ENCODE results near the gene MUC4.
"Not testable (repeated sequence)": the region's sequence is repeated elsewhere in the genome, so short reads cannot be mapped to it uniquely, and the experiment has no call there.

MUC4 gene

GRCh38 chr3:195801251-195802183 is 10.2 kb downstream of the MUC4 start:
- Mint-ChIP-seq H3K27me3 (ENCODE audit: low read depth) (peaks cover 52% of the 10 kb centered on the region), H3K27ac (no peak overlapping the region), H3K36me3 (ENCODE audit: low read depth) (no peaks in the 10 kb centered on the region), H3K9me3 (no peaks in the 10 kb centered on the region), H3K4me1 (peaks cover 35% of the 10 kb centered on the region), H3K4me3 (no peak overlapping the region)
- no peak for TF ChIP-seq CTCF (IDR thresholded peaks at IDR 0.05; ENCODE audit: unreplicated experiment in 3 of 3)

GRCh38 chr3:195800240-195800639 is 11.5 kb downstream of the MUC4 start:
- Mint-ChIP-seq H3K27ac (no peak overlapping the region), H3K9me3 (no peaks in the 10 kb centered on the region), H3K27me3 (ENCODE audit: low read depth) (peaks cover 47% of the 10 kb centered on the region), H3K36me3 (ENCODE audit: low read depth) (no peaks in the 10 kb centered on the region), H3K4me1 (peaks cover 29% of the 10 kb centered on the region), H3K4me3 (no peak overlapping the region)
- no peak for TF ChIP-seq CTCF (IDR thresholded peaks at IDR 0.05; ENCODE audit: unreplicated experiment in 3 of 3)

- Mint-ChIP-seq H3K27me3 (ENCODE audit: low read depth) (peaks cover 18% of the 10 kb centered on the region), H3K4me1 (peaks cover 7% of the 10 kb centered on the region)
- TF ChIP-seq CTCF (IDR thresholded peaks at IDR 0.05; ENCODE audit: unreplicated experiment in 3 of 3): no peak
Observed at GRCh38 chr3:195796795-195797194, 14.9 kb downstream of the MUC4 start.

GRCh38 chr3:195794708-195795107 is 17.0 kb downstream of the MUC4 start:
- peaks cover 18% of the 10 kb centered on the region for H3K9me3 Mint-ChIP-seq
- H3K27me3 Mint-ChIP-seq (ENCODE audit: low read depth): peaks cover 12% of the 10 kb centered on the region
- TF ChIP-seq CTCF (IDR thresholded peaks at IDR 0.05; ENCODE audit: unreplicated experiment in 3 of 3): no peak
- no peak overlapping the region for H3K27ac Mint-ChIP-seq
- H3K4me1 Mint-ChIP-seq: no peaks in the 10 kb centered on the region
- H3K4me3 Mint-ChIP-seq: no peak overlapping the region
- H3K36me3 Mint-ChIP-seq (ENCODE audit: low read depth): no peaks in the 10 kb centered on the region

More at GRCh38 chr3:195796795-195797194, 14.9 kb downstream of the MUC4 start:
- no peaks in the 10 kb centered on the region for H3K36me3 Mint-ChIP-seq (ENCODE audit: low read depth)
- peaks cover 5% of the 10 kb centered on the region for H3K9me3 Mint-ChIP-seq
- no peak overlapping the region for H3K4me3 Mint-ChIP-seq
- H3K27ac Mint-ChIP-seq: no peak overlapping the region

- not testable (repeated sequence) for H3K4me1 Mint-ChIP-seq; H3K36me3 Mint-ChIP-seq (ENCODE audit: low read depth); H3K27ac Mint-ChIP-seq; H3K4me3 Mint-ChIP-seq
- Mint-ChIP-seq H3K27me3 (ENCODE audit: low read depth) (peaks cover 13% of the 10 kb centered on the region), H3K9me3 (peaks cover 26% of the 10 kb centered on the region)
Observed at GRCh38 chr3:195792621-195793020, 19.1 kb downstream of the MUC4 start.

- no peaks in the 10 kb centered on the region for H3K4me1 Mint-ChIP-seq
- H3K36me3 Mint-ChIP-seq (ENCODE audit: low read depth): no peaks in the 10 kb centered on the region
- no peak for TF ChIP-seq CTCF (IDR thresholded peaks at IDR 0.05; ENCODE audit: unreplicated experiment in 3 of 3)
- H3K9me3 Mint-ChIP-seq: peaks cover 31% of the 10 kb centered on the region
- no peak overlapping the region for H3K27ac Mint-ChIP-seq
- no peak overlapping the region for H3K4me3 Mint-ChIP-seq
- H3K27me3 Mint-ChIP-seq (ENCODE audit: low read depth): peaks cover 16% of the 10 kb centered on the region
Observed at GRCh38 chr3:195790901-195791300, 20.8 kb downstream of the MUC4 start.
